Peyer's patch (tissue), 4 donors: Measurements from ENCODE around the gene CELSR3.

ENCODE experiments used
- CTCF ChIP-seq, 6 experiments: fragments of 450-650 bp in 4 of 6; fragments of 200-600 bp in 2 of 6; sonication (generic) in 1 of 6; IDR thresholded peaks; one replicate each; pipeline ENCODE4 v1.5.1; 2017 to 2019; ENCODE audit warnings: antibody characterized with exemption in 6 of 6, mild to moderate bottlenecking in 3 of 6, moderate library complexity in 1 of 6
- POLR2A ChIP-seq, 2 donors: fragments of 450-650 bp; IDR thresholded peaks; one replicate each; pipeline ENCODE4 v1.5.1; 2017; ENCODE audit warnings: antibody characterized with exemption in 2 of 2, mild to moderate bottlenecking in 2 of 2, moderate library complexity in 2 of 2

- peak; percentile 66 to 87 (median 80) for TF ChIP-seq CTCF (IDR thresholded peaks at IDR 0.05)
- no peak for TF ChIP-seq POLR2A (IDR thresholded peaks at IDR 0.05)
Measured at GRCh38 chr3:48656061-48656840, 6.4 kb downstream of the CELSR3 start.
